HCT116 (cell line): Measurements from ENCODE around the gene OS9. TPM values are rescaled to one million over a fixed set of nuclear protein-coding genes. Genes with fewer than 3 reads are reported as not detected.

Experiments used
- ATAC-seq: fragments of 200-7000 bp; cut with Tn5 transposase; 2 replicates; pipeline ENCODE4 v1.9.1; 2020; ENCODE audit warnings: mild to moderate bottlenecking, moderate library complexity
- BruUV-seq: library from RNA; stranded (reverse); fragments of 400-500 nt; replicated peaks from 2 replicates; lab custom pipeline; 2021; lab: Mats Ljungman, UMichigan
- CTCF ChIA-PET: fragments of 300-600 bp; sonication (Branson Sonifier 250); formaldehyde crosslinking; loops from one replicate; lab custom pipeline; 2021; ENCODE audit warnings: antibody characterized with exemption; lab: Charles Lee
- POLR2A ChIA-PET: fragments of 300-600, 350-600 bp; sonication (Branson Sonifier 250); formaldehyde crosslinking; loops from one replicate; lab custom pipeline; 2021; ENCODE audit warnings: antibody characterized with exemption; lab: Charles Lee
- RAD21 ChIA-PET, 2 experiments: fragments of 300-600 bp; sonication (Branson Sonifier 250); formaldehyde crosslinking; loops; one replicate each; lab custom pipeline; 2023; ENCODE audit warnings: low total read pairs in 2 of 2; ENCODE audit not compliant: uncharacterized antibody in 2 of 2, unreplicated experiment in 2 of 2, low non-redundant PET in 1 of 2; lab: Charles Lee
- DNase-seq: peaks from one replicate; pipeline ENCODE4 v3.0.0-alpha.2; 2010; ENCODE audit warnings: low read depth, low spot score
- H2AFZ ChIP-seq: fragments of 200-600 bp; shearing (Covaris generic), sonication (generic); 2 replicates; pipeline ENCODE4 v1.6.1; 2017; ENCODE audit warnings: low read depth, mixed run types, mixed read lengths, antibody characterized with exemption, low read length; ENCODE audit not compliant: poor library complexity, severe bottlenecking
- H3K27ac ChIP-seq: 2 replicates; pipeline ENCODE4 v1.5.1; 2012; ENCODE audit warnings: low read depth, low read length
- H3K27me3 ChIP-seq: fragments of 200-600 bp; sonication (generic); 2 replicates; pipeline ENCODE4 v1.6.1; 2016; ENCODE audit warnings: mixed run types, low read length, mixed read lengths; ENCODE audit not compliant: insufficient read depth
- H3K36me3 ChIP-seq, 2 experiments: fragments of 200-500 bp in 1 of 2; fragments of 200-600 bp in 1 of 2; sonication (Bioruptor generic) in 1 of 2; sonication (generic) in 1 of 2; 2 replicates each; pipeline versions ENCODE4 v1.5.1 to v1.6.1; 2014 to 2016; ENCODE audit warnings: low read length in 2 of 2, inconsistent platforms in 1 of 2, mixed read lengths in 1 of 2, mixed run types in 1 of 2; ENCODE audit not compliant: insufficient read depth in 2 of 2, control insufficient read depth in 1 of 2
- H3K4me1 ChIP-seq, 2 experiments: fragments of 200-600 bp in 1 of 2; sonication (generic) in 1 of 2; 2 replicates each; pipeline versions ENCODE4 v1.5.1 to v1.6.1; 2012 to 2017; ENCODE audit warnings: low read length in 2 of 2, inconsistent platforms in 1 of 2, mild to moderate bottlenecking in 1 of 2, mixed read lengths in 1 of 2, mixed run types in 1 of 2, moderate library complexity in 1 of 2; ENCODE audit not compliant: insufficient read depth in 2 of 2, control insufficient read depth in 1 of 2
- H3K4me2 ChIP-seq: fragments of 200-600 bp; sonication (generic); 2 replicates; pipeline ENCODE4 v1.6.1; 2017; ENCODE audit warnings: mixed run types, low read length, mixed read lengths
- H3K4me3 ChIP-seq, 2 experiments: fragments of 200-600 bp in 1 of 2; sonication (generic) in 1 of 2; replicated peaks in 1 of 2; 2 replicates each; pipeline ENCODE4 v1.5.1; 2011 to 2016; ENCODE audit warnings: low read length in 2 of 2, control low read depth in 1 of 2, low read depth in 1 of 2, mild to moderate bottlenecking in 1 of 2, mixed read lengths in 1 of 2, mixed run types in 1 of 2
- H3K79me2 ChIP-seq: fragments of 200-600 bp; sonication (generic); 2 replicates; pipeline ENCODE4 v1.6.1; 2017; ENCODE audit warnings: mild to moderate bottlenecking, mixed run types, low read length, moderate library complexity, mixed read lengths; ENCODE audit not compliant: insufficient read depth
- H3K9ac ChIP-seq: fragments of 200-600 bp; sonication (generic); 2 replicates; pipeline ENCODE4 v1.6.1; 2016; ENCODE audit warnings: low read length, mixed read lengths
- H3K9me2 ChIP-seq: fragments of 200-600 bp; sonication (generic), shearing (Covaris generic); 2 replicates; pipeline ENCODE4 v1.6.1; 2017; ENCODE audit warnings: mixed run types, mild to moderate bottlenecking, moderate library complexity; ENCODE audit not compliant: insufficient read depth
- H3K9me3 ChIP-seq, 2 experiments: fragments of 200-500 bp in 1 of 2; fragments of 200-600 bp in 1 of 2; sonication (Bioruptor generic) in 1 of 2; sonication (generic) in 1 of 2; 2 replicates each; pipeline ENCODE4 v1.6.1; 2014 to 2017; ENCODE audit warnings: low read length in 2 of 2, mixed read lengths in 2 of 2, inconsistent platforms in 1 of 2, low read depth in 1 of 2, mild to moderate bottlenecking in 1 of 2, mixed run types in 1 of 2, moderate library complexity in 1 of 2; ENCODE audit not compliant: control insufficient read depth in 1 of 2, insufficient read depth in 1 of 2
- H4K20me1 ChIP-seq: fragments of 200-600 bp; sonication (generic), shearing (Covaris generic); 2 replicates; pipeline ENCODE4 v1.6.1; 2017; ENCODE audit warnings: mixed run types, mild to moderate bottlenecking, moderate library complexity; ENCODE audit not compliant: insufficient read depth
- CBX3 ChIP-seq: IDR thresholded peaks from 2 replicates; pipeline ENCODE4 v1.6.1; 2012; ENCODE audit warnings: low read depth
- EZH2 ChIP-seq: fragments of 200-600 bp; sonication (generic); IDR thresholded peaks from 2 replicates; pipeline ENCODE4 v1.6.1; 2017; ENCODE audit warnings: antibody characterized with exemption, mixed run types
- EZH2phosphoT487 ChIP-seq: fragments of 200-600 bp; IDR thresholded peaks from 2 replicates; pipeline ENCODE4 v1.6.1; 2018; ENCODE audit warnings: antibody characterized with exemption, borderline replicate concordance
- FOSL1 ChIP-seq: IDR thresholded peaks from 2 replicates; pipeline ENCODE4 v1.6.1; 2012; ENCODE audit warnings: low read depth
- JUND ChIP-seq: IDR thresholded peaks from 2 replicates; pipeline ENCODE4 v1.6.1; 2012
- POLR2A ChIP-seq: IDR thresholded peaks from 2 replicates; pipeline ENCODE4 v1.7.0; 2011; ENCODE audit warnings: borderline replicate concordance; ENCODE audit not compliant: insufficient read depth, insufficient read length; ENCODE audit errors: extremely low read depth
- POLR2AphosphoS5 ChIP-seq: IDR thresholded peaks from 2 replicates; pipeline ENCODE4 v1.6.1; 2011; ENCODE audit warnings: mild to moderate bottlenecking, low read depth, low read length, moderate library complexity
- RAD21 ChIP-seq: IDR thresholded peaks from 2 replicates; pipeline ENCODE4 v1.6.1; 2012; ENCODE audit warnings: low read depth, mild to moderate bottlenecking
- SIN3A ChIP-seq: IDR thresholded peaks from 2 replicates; pipeline ENCODE4 v1.6.1; 2012; ENCODE audit warnings: low read depth
- SRF ChIP-seq: IDR thresholded peaks from 2 replicates; pipeline ENCODE4 v1.6.1; 2012; ENCODE audit warnings: low read depth
- TCF7L2 ChIP-seq: IDR thresholded peaks from 2 replicates; pipeline ENCODE4 v1.7.0; 2011; ENCODE audit warnings: borderline replicate concordance, inconsistent platforms; ENCODE audit not compliant: insufficient read depth, insufficient read length; ENCODE audit errors: extremely low read depth
- YY1 ChIP-seq: IDR thresholded peaks from 2 replicates; pipeline ENCODE4 v1.6.1; 2011; ENCODE audit warnings: low read length, low read depth, moderate library complexity, mild to moderate bottlenecking; ENCODE audit not compliant: insufficient replicate concordance; ENCODE audit errors: extremely low read depth
- ZFX ChIP-seq: fragments of 450-650 bp; IDR thresholded peaks from 2 replicates; pipeline ENCODE4 v1.6.1; 2017
- intact Hi-C: fragments of 100-400 bp; cut with micrococcal nuclease; formaldehyde crosslinking; loops from 2 replicates; pipeline ENCODE4 v1.10.0; 2022
- total RNA-seq: library from RNA; stranded (reverse); gene quantifications from one replicate; pipeline ENCODE4 v1.2.1, GENCODE V29; 2021; ENCODE audit not compliant: unreplicated experiment
- TF ChIP-seq, protein P1 (sequence below): IDR thresholded peaks from 2 replicates; pipeline ENCODE4 v1.6.1; 2012
- TF ChIP-seq, protein P2 (sequence below), 3 experiments: fragments of 200-600 bp in 1 of 3; sonication (generic) in 1 of 3; IDR thresholded peaks in 2 of 3; conservative IDR thresholded peaks in 1 of 3; 2 replicates each; pipeline ENCODE4 v1.5.1; 2012 to 2017; ENCODE audit warnings: low read depth in 2 of 3, low read length in 2 of 3, antibody characterized with exemption in 1 of 3, borderline replicate concordance in 1 of 3, control low read depth in 1 of 3, mild to moderate bottlenecking in 1 of 3, mixed read lengths in 1 of 3, mixed run types in 1 of 3, moderate library complexity in 1 of 3; ENCODE audit not compliant: insufficient read depth in 1 of 3
- TF ChIP-seq, protein P3 (sequence below): IDR thresholded peaks from 2 replicates; pipeline ENCODE4 v1.6.1; 2012
- TF ChIP-seq, protein P4 (sequence below): IDR thresholded peaks from 2 replicates; pipeline ENCODE4 v1.6.1; 2011; ENCODE audit warnings: mild to moderate bottlenecking, low read length, moderate library complexity; ENCODE audit not compliant: insufficient replicate concordance; ENCODE audit errors: extremely low read depth
- TF ChIP-seq, protein P5 (sequence below): IDR thresholded peaks from 2 replicates; pipeline ENCODE4 v1.6.1; 2012; ENCODE audit warnings: low read depth

Gene OS9
- total RNA-seq, 1 experiment from 2014 or later, result 98.4 TPM

DNA sequence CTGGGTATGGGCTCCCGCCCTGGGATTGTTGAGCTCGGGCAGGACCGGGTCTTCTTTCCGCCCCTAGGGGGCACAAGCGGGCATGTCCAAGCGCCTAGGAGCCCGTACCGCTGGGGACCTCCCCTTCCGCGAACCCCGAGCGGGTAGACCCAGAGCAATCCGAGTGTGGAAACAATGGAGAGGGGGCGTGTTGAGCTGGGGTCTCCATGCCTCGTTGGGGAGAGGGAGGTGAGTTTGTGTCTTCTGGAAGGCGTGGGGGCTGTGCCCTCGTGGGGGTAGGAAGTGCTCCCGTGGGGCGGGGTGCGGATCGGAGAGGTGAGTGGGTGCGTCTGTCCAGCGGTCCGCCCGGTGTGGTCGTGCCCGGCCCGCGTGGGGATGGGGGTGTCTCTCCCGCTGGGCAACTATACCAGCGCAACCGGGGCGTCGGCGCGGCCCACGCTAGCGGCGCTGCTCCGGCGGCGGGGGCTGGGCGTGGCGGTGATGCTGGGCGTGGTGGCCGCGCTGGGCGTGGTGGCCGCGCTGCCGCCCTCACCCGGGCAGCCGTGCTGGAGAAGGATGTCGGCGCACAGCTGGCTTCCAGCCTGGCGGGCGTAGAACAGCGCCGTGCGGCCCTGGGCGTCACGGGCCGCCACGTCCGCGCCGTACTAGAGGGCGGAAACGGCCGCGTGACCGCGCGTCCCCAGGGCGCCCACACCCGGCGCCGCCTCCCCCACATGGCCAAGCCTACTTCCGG is 32.4 kb downstream of the OS9 start:
- DNase-seq, result peak; percentile 72
- no peaks in the 10 kb centered on the region for H3K27me3 ChIP-seq
- ChIA-PET CTCF (interaction anchor here (0.6 to 3.1 kb wide), 13 partner anchors 10 to 271 kb away, joined by 3 to 15 read pairs (median 4); partner anchors contain the start of genes EEF1AKMT3, INHBE, METTL1 and OS9), POLR2A (interaction anchor here (0.8 to 1.2 kb wide), 5 partner anchors 15 to 212 kb away, joined by 3 to 7 read pairs (median 4); partner anchors contain the start of genes OS9 and TSPAN31), RAD21 (no interaction called here)
- peaks cover 4 to 8% of the 10 kb centered on the region in 2 experiments; a peak in 2 of 4 replicates for H3K36me3 ChIP-seq
- no peaks in the 10 kb centered on the region for H3K9me3 ChIP-seq
- peak overlapping the region; percentile 99 for H3K4me2 ChIP-seq
- H2AFZ ChIP-seq, result no peak overlapping the region
- H3K4me1 ChIP-seq, result peaks cover 7 to 18% of the 10 kb centered on the region in 2 experiments; a peak in 3 of 4 replicates
- BruUV-seq, result no TSS peak
- peak; percentile 94 for ATAC-seq
- no peaks in the 10 kb centered on the region for H4K20me1 ChIP-seq
- no peaks in the 10 kb centered on the region for H3K79me2 ChIP-seq
- intact Hi-C loops, result loop anchor here (2.0 kb wide), 1 partner anchor 16 kb away; no protein-coding TSS in a partner anchor
- peak overlapping the region; percentile 89 for H3K9ac ChIP-seq
- H3K27ac ChIP-seq, result peak overlapping the region; percentile 92
- no peaks in the 10 kb centered on the region for H3K9me2 ChIP-seq
- H3K4me3 ChIP-seq, result peak overlapping the region; percentile 85 to 89
- TF ChIP-seq, protein P1, sequence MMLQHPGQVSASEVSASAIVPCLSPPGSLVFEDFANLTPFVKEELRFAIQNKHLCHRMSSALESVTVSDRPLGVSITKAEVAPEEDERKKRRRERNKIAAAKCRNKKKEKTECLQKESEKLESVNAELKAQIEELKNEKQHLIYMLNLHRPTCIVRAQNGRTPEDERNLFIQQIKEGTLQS, result no peak
- TF ChIP-seq EZH2phosphoT487, result no peak
- no peak for TF ChIP-seq FOSL1
- TF ChIP-seq EZH2, result no peak
- TF ChIP-seq RAD21, result peak; percentile 57
- no peak for TF ChIP-seq SIN3A
- TF ChIP-seq, protein P2, sequence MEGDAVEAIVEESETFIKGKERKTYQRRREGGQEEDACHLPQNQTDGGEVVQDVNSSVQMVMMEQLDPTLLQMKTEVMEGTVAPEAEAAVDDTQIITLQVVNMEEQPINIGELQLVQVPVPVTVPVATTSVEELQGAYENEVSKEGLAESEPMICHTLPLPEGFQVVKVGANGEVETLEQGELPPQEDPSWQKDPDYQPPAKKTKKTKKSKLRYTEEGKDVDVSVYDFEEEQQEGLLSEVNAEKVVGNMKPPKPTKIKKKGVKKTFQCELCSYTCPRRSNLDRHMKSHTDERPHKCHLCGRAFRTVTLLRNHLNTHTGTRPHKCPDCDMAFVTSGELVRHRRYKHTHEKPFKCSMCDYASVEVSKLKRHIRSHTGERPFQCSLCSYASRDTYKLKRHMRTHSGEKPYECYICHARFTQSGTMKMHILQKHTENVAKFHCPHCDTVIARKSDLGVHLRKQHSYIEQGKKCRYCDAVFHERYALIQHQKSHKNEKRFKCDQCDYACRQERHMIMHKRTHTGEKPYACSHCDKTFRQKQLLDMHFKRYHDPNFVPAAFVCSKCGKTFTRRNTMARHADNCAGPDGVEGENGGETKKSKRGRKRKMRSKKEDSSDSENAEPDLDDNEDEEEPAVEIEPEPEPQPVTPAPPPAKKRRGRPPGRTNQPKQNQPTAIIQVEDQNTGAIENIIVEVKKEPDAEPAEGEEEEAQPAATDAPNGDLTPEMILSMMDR (IDR thresholded peaks at IDR 0.05 in 2 of 3, conservative IDR thresholded peaks at IDR 0.05 in 1 of 3; ENCODE audit: borderline replicate concordance in 1 of 3, insufficient read depth in 1 of 3, low read depth in 2 of 3, low read length in 2 of 3), result peak; percentile 76 to 95 (median 83)
- peak; percentile 57; the same call in 1 of the 2 replicates for TF ChIP-seq POLR2AphosphoS5
- TF ChIP-seq, protein P3, sequence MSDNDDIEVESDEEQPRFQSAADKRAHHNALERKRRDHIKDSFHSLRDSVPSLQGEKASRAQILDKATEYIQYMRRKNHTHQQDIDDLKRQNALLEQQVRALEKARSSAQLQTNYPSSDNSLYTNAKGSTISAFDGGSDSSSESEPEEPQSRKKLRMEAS, result peak; percentile 68
- TF ChIP-seq POLR2A, result no peak
- no peak for TF ChIP-seq TCF7L2
- TF ChIP-seq, protein P4, sequence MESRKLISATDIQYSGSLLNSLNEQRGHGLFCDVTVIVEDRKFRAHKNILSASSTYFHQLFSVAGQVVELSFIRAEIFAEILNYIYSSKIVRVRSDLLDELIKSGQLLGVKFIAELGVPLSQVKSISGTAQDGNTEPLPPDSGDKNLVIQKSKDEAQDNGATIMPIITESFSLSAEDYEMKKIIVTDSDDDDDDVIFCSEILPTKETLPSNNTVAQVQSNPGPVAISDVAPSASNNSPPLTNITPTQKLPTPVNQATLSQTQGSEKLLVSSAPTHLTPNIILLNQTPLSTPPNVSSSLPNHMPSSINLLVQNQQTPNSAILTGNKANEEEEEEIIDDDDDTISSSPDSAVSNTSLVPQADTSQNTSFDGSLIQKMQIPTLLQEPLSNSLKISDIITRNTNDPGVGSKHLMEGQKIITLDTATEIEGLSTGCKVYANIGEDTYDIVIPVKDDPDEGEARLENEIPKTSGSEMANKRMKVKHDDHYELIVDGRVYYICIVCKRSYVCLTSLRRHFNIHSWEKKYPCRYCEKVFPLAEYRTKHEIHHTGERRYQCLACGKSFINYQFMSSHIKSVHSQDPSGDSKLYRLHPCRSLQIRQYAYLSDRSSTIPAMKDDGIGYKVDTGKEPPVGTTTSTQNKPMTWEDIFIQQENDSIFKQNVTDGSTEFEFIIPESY, result no peak
- TF ChIP-seq, protein P5, sequence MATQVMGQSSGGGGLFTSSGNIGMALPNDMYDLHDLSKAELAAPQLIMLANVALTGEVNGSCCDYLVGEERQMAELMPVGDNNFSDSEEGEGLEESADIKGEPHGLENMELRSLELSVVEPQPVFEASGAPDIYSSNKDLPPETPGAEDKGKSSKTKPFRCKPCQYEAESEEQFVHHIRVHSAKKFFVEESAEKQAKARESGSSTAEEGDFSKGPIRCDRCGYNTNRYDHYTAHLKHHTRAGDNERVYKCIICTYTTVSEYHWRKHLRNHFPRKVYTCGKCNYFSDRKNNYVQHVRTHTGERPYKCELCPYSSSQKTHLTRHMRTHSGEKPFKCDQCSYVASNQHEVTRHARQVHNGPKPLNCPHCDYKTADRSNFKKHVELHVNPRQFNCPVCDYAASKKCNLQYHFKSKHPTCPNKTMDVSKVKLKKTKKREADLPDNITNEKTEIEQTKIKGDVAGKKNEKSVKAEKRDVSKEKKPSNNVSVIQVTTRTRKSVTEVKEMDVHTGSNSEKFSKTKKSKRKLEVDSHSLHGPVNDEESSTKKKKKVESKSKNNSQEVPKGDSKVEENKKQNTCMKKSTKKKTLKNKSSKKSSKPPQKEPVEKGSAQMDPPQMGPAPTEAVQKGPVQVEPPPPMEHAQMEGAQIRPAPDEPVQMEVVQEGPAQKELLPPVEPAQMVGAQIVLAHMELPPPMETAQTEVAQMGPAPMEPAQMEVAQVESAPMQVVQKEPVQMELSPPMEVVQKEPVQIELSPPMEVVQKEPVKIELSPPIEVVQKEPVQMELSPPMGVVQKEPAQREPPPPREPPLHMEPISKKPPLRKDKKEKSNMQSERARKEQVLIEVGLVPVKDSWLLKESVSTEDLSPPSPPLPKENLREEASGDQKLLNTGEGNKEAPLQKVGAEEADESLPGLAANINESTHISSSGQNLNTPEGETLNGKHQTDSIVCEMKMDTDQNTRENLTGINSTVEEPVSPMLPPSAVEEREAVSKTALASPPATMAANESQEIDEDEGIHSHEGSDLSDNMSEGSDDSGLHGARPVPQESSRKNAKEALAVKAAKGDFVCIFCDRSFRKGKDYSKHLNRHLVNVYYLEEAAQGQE, result no peak
- no peak for TF ChIP-seq JUND
- no peak for TF ChIP-seq YY1
- TF ChIP-seq SRF, result no peak
- no peak for TF ChIP-seq CBX3
- peak; percentile 29; the same call in 1 of the 2 replicates for TF ChIP-seq ZFX
